C1 segment of cervical spinal cord (tissue), 14 donors: ENCODE measurements around the gene CACNA2D3.

ENCODE experiments used
- DNase-seq, 14 donors: peaks; one replicate each; lab custom pipeline; 2025; lab: John Stamatoyannopoulos, UW

The CACNA2D3 gene

DNA sequence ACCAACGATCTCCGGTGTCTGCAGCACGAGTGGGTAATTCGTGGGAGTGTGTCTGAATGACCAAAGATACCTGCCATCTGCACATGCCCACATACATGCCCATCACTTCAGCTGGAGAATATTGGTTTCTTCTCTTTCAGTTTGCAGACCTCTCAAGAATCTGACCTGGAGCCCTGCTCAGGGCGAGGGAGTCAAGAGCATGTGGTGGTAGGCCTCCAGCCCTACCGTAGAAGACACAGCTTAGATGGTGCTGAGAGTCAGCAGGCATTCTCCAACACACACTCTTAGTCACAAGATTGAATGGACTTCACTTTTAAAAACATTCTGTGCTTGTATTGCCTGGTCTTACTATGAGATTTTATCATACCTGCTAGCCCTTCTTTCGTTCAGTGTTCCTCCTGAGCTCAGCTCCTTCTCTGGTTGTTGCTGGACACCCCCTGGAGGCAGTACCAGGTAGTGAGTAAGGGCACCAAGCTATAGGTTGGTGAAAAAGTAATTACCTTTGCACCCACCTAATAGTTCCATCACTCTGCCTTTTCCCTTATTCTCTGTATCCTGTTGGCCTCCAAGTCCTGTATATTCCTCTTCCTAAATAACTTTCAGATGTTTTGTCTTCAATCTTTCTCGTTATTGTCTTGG lies 252.0 kb downstream of the CACNA2D3 start:
- DNase-seq: no peak

DNA sequence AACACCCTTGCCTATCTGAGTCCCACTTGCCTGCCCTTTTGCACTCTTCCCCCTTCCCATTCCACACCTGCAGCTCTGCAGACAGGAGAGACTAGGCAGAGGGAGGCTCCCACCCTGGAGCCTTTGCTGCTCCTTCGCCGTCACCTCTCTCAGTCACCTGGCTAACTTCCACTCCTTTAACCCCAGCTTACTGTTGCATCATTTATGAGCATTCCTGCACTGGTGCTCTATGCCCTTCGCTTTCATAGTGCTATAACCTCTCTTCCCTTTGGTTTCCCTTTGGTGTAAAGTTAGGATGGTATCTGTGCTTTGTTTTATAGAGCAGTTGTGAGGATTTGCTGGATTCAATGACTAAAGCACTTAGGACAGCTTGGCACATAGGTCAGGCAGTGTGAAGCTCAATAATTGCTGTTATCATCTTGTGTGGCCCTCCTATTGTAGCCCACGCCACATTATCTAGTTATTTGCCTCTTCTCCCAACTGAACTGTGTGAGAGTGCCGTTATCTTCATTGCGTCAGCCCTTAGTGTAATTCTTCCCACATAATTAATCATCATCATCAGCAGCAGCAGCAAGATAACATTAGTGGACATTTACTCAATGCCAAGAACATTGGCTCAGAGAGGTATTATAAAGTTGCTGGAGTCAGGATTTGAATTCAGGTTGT lies 253.9 kb downstream of the CACNA2D3 start:
- DNase-seq: no peak

DNA sequence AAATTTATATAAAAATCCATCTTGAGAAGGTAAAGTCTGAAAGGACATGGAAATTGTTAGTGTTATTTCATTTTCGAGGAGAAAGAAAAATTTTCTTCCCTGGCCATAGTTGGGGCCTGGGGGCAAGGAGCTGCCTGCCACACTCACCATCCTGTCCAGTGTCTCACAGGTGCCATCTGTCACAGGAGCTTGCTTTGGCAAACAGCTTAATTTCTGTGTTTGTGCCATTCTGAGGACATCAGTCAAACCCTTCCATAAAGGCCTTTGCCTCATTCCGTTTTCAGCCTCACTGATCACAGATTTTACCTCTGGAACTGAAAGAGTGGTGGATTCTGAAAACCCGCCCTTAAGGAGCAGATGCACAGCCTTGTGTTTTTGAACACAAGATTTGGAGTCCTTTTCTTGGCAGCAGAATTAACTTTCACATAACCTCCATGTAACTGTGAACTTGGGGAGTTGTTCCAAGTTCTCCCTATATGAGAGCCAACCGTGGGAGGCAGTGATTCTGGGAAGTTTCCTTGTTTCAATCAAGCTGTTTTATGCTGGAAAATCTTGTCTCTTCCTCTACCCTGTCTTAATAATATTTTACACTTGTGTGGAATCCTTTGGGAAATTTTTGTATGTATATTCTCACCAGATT lies 254.7 kb downstream of the CACNA2D3 start:
- peak in 1 of 14 donors; percentile 67 for DNase-seq

GRCh38 chr3:54378184-54378583 lies 255.8 kb downstream of the CACNA2D3 start:
- DNase-seq: no peak

GRCh38 chr3:54384279-54384678 lies 261.9 kb downstream of the CACNA2D3 start:
- no peak for DNase-seq

- DNase-seq: no peak
These were observed 268.2 kb downstream of the CACNA2D3 start for GRCh38 chr3:54390582-54390981.

GRCh38 chr3:54393150-54393549 lies 270.8 kb downstream of the CACNA2D3 start:
- DNase-seq: no peak

DNA sequence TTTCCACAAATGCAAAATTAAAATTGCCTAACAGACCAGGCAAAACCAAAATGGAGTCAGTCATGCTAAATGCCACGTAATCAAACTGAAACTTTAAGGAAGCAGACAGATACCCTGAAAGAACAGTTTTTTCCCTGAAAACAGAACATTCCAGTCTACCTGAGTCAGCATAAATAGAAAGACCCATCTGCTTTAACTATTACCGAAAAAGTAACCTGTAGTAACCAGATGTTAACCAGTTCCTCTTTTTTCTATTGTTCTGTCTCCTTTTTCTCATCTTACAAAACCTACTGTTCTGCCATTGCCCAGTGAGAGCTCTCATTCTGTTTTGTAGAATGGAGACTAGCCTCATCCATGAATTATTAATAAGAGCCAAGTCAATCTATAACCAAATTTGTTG lies 286.0 kb downstream of the CACNA2D3 start:
- DNase-seq: no peak

DNA sequence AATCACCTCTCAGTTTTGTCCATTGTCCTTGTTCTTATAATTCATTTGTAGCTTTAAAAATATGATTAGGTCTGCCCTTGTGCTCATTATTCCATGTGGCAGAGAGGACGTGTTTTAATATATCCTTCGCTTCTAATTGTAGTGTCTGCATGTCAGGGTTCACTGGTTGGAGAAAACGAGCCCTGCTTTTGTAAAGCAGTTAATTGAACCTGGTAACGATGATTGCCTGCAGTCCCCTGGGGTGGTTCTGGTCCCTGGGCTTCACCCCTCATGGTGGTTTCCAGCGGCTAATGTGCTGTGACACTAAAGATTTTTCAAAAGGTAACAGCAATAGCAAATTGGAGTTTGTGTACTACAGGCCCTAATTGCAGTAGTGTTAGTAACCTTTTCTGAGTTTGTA lies 299.6 kb downstream of the CACNA2D3 start:
- DNase-seq: no peak

DNA sequence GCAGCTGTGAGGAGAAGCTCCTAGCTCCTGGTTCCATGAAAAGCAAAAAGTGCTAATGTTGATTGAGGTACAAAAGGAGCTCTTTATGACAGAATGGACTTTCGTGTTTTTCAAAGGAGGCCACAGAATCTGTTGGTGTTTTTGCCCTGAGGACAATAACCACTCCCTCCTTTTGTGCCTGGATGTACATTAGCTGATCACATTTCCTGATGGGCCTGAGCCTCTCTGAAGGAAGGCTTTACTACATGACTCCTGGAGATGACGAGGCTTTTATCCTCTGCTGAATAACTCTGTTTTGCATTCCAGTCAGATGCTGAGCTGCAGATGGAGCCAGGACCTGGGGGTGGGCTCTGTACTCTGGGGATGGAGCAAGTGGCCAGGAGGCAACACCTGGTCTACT lies 301.9 kb downstream of the CACNA2D3 start:
- no peak for DNase-seq

GRCh38 chr3:54426381-54426780 lies 304.0 kb downstream of the CACNA2D3 start:
- no peak for DNase-seq

DNA sequence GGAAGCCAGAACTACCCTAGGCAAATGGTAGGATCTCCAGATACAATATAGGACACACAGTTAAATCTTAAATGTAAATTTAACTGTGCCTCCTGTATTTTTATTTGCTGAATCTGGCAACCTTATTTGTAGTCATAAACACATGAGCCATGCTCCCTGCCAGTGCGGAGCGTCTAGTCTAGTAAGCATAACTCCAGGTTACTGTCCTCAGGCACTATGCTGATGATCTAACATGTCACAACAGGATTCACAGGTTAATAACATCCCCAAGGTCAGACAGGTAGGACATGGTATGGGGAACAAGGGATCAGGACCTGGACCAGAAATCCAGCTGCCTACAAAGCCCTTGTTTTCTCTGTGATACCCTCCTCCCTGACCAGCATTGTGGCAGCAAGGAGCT lies 305.1 kb downstream of the CACNA2D3 start:
- no peak for DNase-seq

DNA sequence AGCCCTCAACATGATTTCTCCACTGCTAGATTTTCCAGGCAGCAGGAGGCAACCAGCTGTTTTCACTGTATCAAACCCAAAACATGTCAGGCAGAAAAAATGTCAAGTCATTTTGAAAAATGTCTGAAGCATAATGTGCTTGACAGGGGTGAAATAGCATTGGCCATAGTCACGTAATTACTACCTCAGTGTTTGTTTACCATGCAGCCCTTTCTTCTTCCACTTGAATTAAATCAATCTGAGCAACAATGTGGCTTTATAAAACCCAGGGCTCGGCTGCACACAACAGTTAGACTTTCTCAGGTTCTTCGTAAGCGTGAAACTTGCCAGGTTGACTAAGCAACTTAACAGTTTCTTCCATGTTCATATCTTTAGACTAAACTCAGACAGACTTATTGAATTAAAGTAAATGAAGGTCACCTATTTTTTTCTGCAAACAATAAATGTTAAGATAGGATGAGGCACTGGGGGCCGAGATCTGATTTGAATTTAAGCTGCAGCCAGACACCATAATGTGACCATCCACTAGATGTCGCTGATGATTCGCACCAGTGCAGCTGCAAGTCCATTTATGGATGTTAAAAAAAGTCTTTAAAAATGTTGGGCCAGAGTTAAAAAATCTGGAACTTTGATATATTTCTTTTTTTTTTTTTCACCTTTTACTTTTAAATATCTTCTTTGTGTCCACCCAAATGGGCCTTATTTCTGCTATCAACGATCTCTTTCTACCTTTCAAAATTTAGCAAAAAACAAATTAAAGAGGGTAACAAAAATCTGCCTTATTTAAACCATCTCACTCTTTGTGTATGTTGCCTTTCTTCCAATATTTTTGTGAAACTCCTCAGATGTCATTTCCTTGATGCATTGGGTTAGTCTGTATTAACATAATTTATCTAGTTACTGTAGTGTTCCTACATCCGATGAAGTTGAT lies 305.9 kb downstream of the CACNA2D3 start:
- DNase-seq: peak in 8 of 14 donors; percentile 2 to 17 (median 5)

- no peak for DNase-seq
These were observed 310.6 kb downstream of the CACNA2D3 start for GRCh38 chr3:54432975-54433374.

- DNase-seq: no peak
These were observed 311.5 kb downstream of the CACNA2D3 start for GRCh38 chr3:54433846-54434245.

GRCh38 chr3:54434756-54435155 lies 312.4 kb downstream of the CACNA2D3 start:
- no peak for DNase-seq

GRCh38 chr3:54437271-54437670 lies 314.9 kb downstream of the CACNA2D3 start:
- no peak for DNase-seq

- DNase-seq: peak in 2 of 14 donors; percentile 9 to 11
These were observed 321.3 kb downstream of the CACNA2D3 start for GRCh38 chr3:54443561-54444161.

DNA sequence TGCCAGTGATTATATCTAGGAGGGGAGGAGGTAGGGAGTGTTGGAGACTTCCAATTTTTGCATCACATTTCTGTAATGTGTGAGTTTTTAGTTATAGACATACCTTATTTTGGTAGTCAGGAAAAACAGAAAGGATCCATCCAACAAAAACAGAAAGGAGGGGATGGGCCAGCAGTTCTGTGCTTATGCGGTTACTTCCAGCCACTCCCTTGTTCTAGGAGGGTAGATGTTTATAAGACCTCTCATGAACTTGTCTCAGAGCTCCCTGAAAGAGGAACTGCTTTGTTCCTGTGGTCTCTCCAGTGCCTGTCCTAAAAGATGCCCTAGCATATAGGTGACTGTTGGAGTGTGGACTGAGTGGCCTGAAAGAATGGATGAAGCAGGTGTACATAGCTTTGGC lies 323.3 kb downstream of the CACNA2D3 start:
- DNase-seq: no peak

DNA sequence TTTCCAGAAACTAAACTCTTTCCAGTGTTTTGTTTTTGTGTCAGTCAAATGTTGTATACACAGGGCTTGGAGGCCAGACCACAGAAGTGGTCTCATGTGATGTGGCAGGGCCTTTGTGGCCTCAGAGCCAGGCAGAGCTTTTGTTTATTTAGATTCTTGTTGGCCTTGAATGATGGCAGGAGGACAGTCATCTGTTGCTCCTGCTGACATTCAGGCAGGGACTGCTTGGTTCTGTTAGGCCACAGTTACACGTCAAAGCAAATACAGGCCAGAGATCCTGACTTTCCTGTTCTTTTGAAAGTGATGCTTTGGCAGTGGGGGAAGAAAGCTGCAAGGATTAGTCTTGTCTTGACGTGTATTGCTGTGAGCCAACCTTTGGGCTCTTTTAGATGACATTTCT lies 325.1 kb downstream of the CACNA2D3 start:
- no peak for DNase-seq

- DNase-seq: no peak
These were observed 332.5 kb downstream of the CACNA2D3 start for GRCh38 chr3:54454806-54455205.

DNA sequence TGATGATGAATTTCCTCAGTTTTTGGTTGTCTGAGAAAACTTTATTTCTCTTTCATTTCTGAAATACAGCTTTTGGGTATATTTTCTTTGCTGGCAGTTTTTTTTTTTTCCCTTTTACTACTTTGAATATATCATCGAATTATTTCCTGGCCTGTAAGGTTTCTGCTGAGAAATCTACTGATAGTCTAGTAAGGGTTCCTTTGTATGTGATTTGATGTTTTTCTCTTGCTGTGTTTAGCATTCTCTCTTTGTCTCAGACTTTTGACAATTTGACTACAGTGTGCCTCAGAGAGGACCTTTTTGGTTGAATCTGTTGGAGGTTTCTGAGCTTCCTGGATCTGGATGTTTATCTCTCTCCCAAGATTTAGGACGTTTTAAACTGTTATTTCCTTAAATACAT lies 336.0 kb downstream of the CACNA2D3 start:
- DNase-seq: no peak
